IMR-90 (cell line): ENCODE results near the gene PTRHD1. TPM values are rescaled to one million over a fixed set of nuclear protein-coding genes. Genes with fewer than 3 reads are reported as not detected.

Experiments used
- ATAC-seq: fragments of 200-7000 bp; cut with Tn5 transposase; 2 replicates; pipeline ENCODE4 v1.9.1; 2020; ENCODE audit warnings: low read depth, mild to moderate bottlenecking, moderate library complexity
- BruUV-seq: library from RNA; stranded (reverse); fragments of 400-500 nt; replicated peaks from 2 replicates; lab custom pipeline; 2021; lab: Mats Ljungman, UMichigan
- CTCF ChIA-PET: fragments of 300-600 bp; formaldehyde crosslinking; extraction: SDS; loops from one replicate; lab custom pipeline; 2021; ENCODE audit warnings: antibody characterized with exemption; lab: Yijun Ruan, JAX
- POLR2A ChIA-PET: fragments of 300-600 bp; sonication (Branson Sonifier 250); formaldehyde crosslinking; loops from one replicate; lab custom pipeline; 2022; ENCODE audit warnings: antibody characterized with exemption; ENCODE audit not compliant: unreplicated experiment; lab: Charles Lee
- DNase-seq: peaks from one replicate; pipeline ENCODE4 v3.0.0; 2013
- H2AFZ ChIP-seq: replicated peaks from 2 replicates; pipeline ENCODE3; 2013; ENCODE audit warnings: low read length, mild to moderate bottlenecking; ENCODE audit not compliant: poor library complexity
- H2AK5ac ChIP-seq: 2 replicates; pipeline ENCODE4 v1.6.1; 2013; ENCODE audit warnings: low read depth, low read length, inconsistent platforms
- H2AK9ac ChIP-seq: replicated peaks from 2 replicates; pipeline ENCODE3; 2013; ENCODE audit warnings: mild to moderate bottlenecking, low read depth, low read length, moderate library complexity; ENCODE audit not compliant: poor library complexity
- H2BK120ac ChIP-seq: 2 replicates; pipeline ENCODE4 v1.6.1; 2013; ENCODE audit warnings: low read depth, low read length, inconsistent platforms
- H2BK15ac ChIP-seq: 3 replicates; pipeline ENCODE4 v1.6.1; 2013; ENCODE audit warnings: low read depth, low read length, inconsistent platforms
- H2BK20ac ChIP-seq: 2 replicates; pipeline ENCODE4 v1.6.1; 2013; ENCODE audit warnings: low read depth, mild to moderate bottlenecking, inconsistent platforms, low read length, moderate library complexity
- H2BK5ac ChIP-seq: 2 replicates; pipeline ENCODE4 v1.6.1; 2013; ENCODE audit warnings: mild to moderate bottlenecking, low read depth, low read length, inconsistent platforms; ENCODE audit not compliant: poor library complexity, severe bottlenecking
- H3K14ac ChIP-seq: replicated peaks from 2 replicates; pipeline ENCODE4 v1.6.1; 2013; ENCODE audit warnings: low read depth, low read length, inconsistent platforms
- H3K18ac ChIP-seq: 2 replicates; pipeline ENCODE4 v1.6.1; 2013; ENCODE audit warnings: low read depth, low read length, control low read depth
- H3K23ac ChIP-seq: 2 replicates; pipeline ENCODE4 v1.6.1; 2013; ENCODE audit warnings: low read depth, low read length, inconsistent platforms
- H3K27ac ChIP-seq: 2 replicates; pipeline ENCODE4 v1.5.1; 2013; ENCODE audit warnings: mild to moderate bottlenecking, control low read depth, low read length; ENCODE audit not compliant: insufficient read depth
- H3K27me3 ChIP-seq: 2 replicates; pipeline ENCODE4 v1.6.1; 2013; ENCODE audit warnings: low read length; ENCODE audit not compliant: control insufficient read depth, insufficient read depth
- H3K36me3 ChIP-seq: 2 replicates; pipeline ENCODE4 v1.6.1; 2013; ENCODE audit warnings: low read length, mixed read lengths; ENCODE audit not compliant: control insufficient read depth, insufficient read depth
- H3K4ac ChIP-seq: 2 replicates; pipeline ENCODE4 v1.6.1; 2013; ENCODE audit warnings: low read depth, low read length, inconsistent platforms
- H3K4me1 ChIP-seq: 2 replicates; pipeline ENCODE4 v1.6.1; 2013; ENCODE audit warnings: low read length, mixed read lengths; ENCODE audit not compliant: control insufficient read depth, insufficient read depth
- H3K4me2 ChIP-seq: 2 replicates; pipeline ENCODE4 v1.6.1; 2013; ENCODE audit warnings: low read depth, mild to moderate bottlenecking, control low read depth, low read length, moderate library complexity
- H3K4me3 ChIP-seq: 2 replicates; pipeline ENCODE4 v1.5.1; 2013; ENCODE audit warnings: low read depth, mild to moderate bottlenecking, control low read depth, low read length, moderate library complexity; ENCODE audit not compliant: insufficient read depth
- H3K56ac ChIP-seq: 2 replicates; pipeline ENCODE4 v1.6.1; 2013; ENCODE audit warnings: low read length, inconsistent platforms; ENCODE audit not compliant: insufficient read depth; ENCODE audit errors: extremely low read depth
- H3K79me1 ChIP-seq, 2 experiments: 2 replicates each; pipeline ENCODE4 v1.6.1; 2013; ENCODE audit warnings: low read length in 2 of 2, inconsistent platforms in 1 of 2, low read depth in 1 of 2
- H3K9ac ChIP-seq: 2 replicates; pipeline ENCODE4 v1.6.1; 2013; ENCODE audit warnings: low read depth, low read length, control low read depth
- H3K9me1 ChIP-seq: 2 replicates; pipeline ENCODE4 v1.6.1; 2013; ENCODE audit warnings: low read length, inconsistent platforms; ENCODE audit not compliant: insufficient read depth
- H3K9me3 ChIP-seq: 2 replicates; pipeline ENCODE4 v1.6.1; 2013; ENCODE audit warnings: low read length; ENCODE audit not compliant: control insufficient read depth, insufficient read depth
- H4K20me1 ChIP-seq: 2 replicates; pipeline ENCODE4 v1.6.1; 2013; ENCODE audit warnings: low read length, inconsistent platforms; ENCODE audit not compliant: insufficient read depth
- H4K5ac ChIP-seq: 2 replicates; pipeline ENCODE4 v1.6.1; 2013; ENCODE audit warnings: mild to moderate bottlenecking, low read depth, low read length, control low read depth
- H4K8ac ChIP-seq, 2 experiments: 2 replicates each; pipeline ENCODE4 v1.6.1; 2013; ENCODE audit warnings: low read depth in 2 of 2, low read length in 2 of 2, control low read depth in 1 of 2, inconsistent platforms in 1 of 2
- H4K91ac ChIP-seq: 2 replicates; pipeline ENCODE4 v1.6.1; 2013; ENCODE audit warnings: low read depth, low read length, inconsistent platforms; ENCODE audit not compliant: insufficient read depth
- BHLHE40 ChIP-seq: fragments of 150-350 bp; IDR thresholded peaks from 2 replicates; pipeline ENCODE4 v1.6.1; 2016; ENCODE audit warnings: mild to moderate bottlenecking, low read depth, low read length
- CHD1 ChIP-seq: IDR thresholded peaks from 2 replicates; pipeline ENCODE4 v1.6.1; 2012; ENCODE audit warnings: low read depth, low read length, improper control_type of control experiment
- CTCF ChIP-seq: conservative IDR thresholded peaks from 2 replicates; pipeline ENCODE4 v1.5.1; 2012; ENCODE audit warnings: mild to moderate bottlenecking, low read depth, low read length, improper control_type of control experiment
- FOS ChIP-seq: fragments of 150-350 bp; IDR thresholded peaks from 2 replicates; pipeline ENCODE4 v1.6.1; 2016; ENCODE audit warnings: low read depth, low read length
- MAFK ChIP-seq: IDR thresholded peaks from 2 replicates; pipeline ENCODE4 v1.6.1; 2012; ENCODE audit warnings: low read depth, low read length, improper control_type of control experiment
- MAZ ChIP-seq: IDR thresholded peaks from 2 replicates; pipeline ENCODE4 v1.6.1; 2012; ENCODE audit warnings: low read depth, mild to moderate bottlenecking, low read length, improper control_type of control experiment, moderate library complexity, borderline replicate concordance
- MXI1 ChIP-seq: IDR thresholded peaks from 2 replicates; pipeline ENCODE4 v1.6.1; 2012; ENCODE audit warnings: low read depth, mild to moderate bottlenecking, low read length, moderate library complexity, borderline replicate concordance
- NFE2L2 ChIP-seq: fragments of 150-350 bp; IDR thresholded peaks from 2 replicates; pipeline ENCODE4 v1.6.1; 2016; ENCODE audit warnings: low read depth, mild to moderate bottlenecking, low read length
- RAD21 ChIP-seq: IDR thresholded peaks from 2 replicates; pipeline ENCODE4 v1.6.1; 2012; ENCODE audit warnings: low read length, improper control_type of control experiment
- RCOR1 ChIP-seq: IDR thresholded peaks from 2 replicates; pipeline ENCODE4 v1.6.1; 2012; ENCODE audit warnings: mild to moderate bottlenecking, low read length, improper control_type of control experiment; ENCODE audit not compliant: insufficient replicate concordance
- RFX5 ChIP-seq: IDR thresholded peaks from 2 replicates; pipeline ENCODE4 v1.8.0; 2012; ENCODE audit warnings: low read depth, mild to moderate bottlenecking, low read length, moderate library complexity
- SMC3 ChIP-seq: fragments of 150-350 bp; IDR thresholded peaks from 2 replicates; pipeline ENCODE4 v1.6.1; 2016; ENCODE audit warnings: low read depth, mild to moderate bottlenecking, antibody characterized with exemption, low read length, moderate library complexity
- WGBS, 2 experiments: methylation state at CpG; one replicate each; pipeline versions ENCODE4 v1.1.5 to v1.1.7; 2013; ENCODE audit warnings: missing lambda C conversion rate in 2 of 2; ENCODE audit not compliant: insufficient read length in 1 of 2; ENCODE audit errors: extremely low coverage in 2 of 2; 5-methylcytosine and 5-hydroxymethylcytosine counted together
- dilution Hi-C: fragments of 300-500 bp; cut with HindIII; formaldehyde crosslinking; loops from one replicate; pipeline ENCODE4 v1.14.3; 2018; ENCODE audit warnings: low sequenced_read_pairs; ENCODE audit not compliant: unreplicated experiment
- in situ Hi-C: fragments of 300-500 bp; cut with MboI; formaldehyde crosslinking; loops from 3 replicates; pipeline ENCODE4 v1.14.3; 2019; ENCODE audit warnings: low sequenced_read_pairs, inconsistent platforms, mixed read lengths
- intact Hi-C: fragments of 100-400 bp; cut with micrococcal nuclease; formaldehyde crosslinking; loops from 2 replicates; pipeline ENCODE4 v1.10.0; 2022
- polyA plus RNA-seq, 3 experiments: library from polyadenylated mRNA; depleted of rRNA; stranded (reverse); fragments of >200 nt; gene quantifications; 2 replicates each; pipeline ENCODE4 v1.2.3, GENCODE V29; 2012; ENCODE audit warnings: low replicate concordance in 1 of 3
- total RNA-seq: library from RNA; depleted of rRNA; stranded (reverse); fragments of >200 nt; gene quantifications from 2 replicates; pipeline ENCODE4 v1.2.3, GENCODE V29; 2012
- TF ChIP-seq, protein P1 (sequence below): fragments of 150-350 bp; IDR thresholded peaks from 2 replicates; pipeline ENCODE4 v1.6.1; 2016; ENCODE audit warnings: low read depth, mild to moderate bottlenecking, low read length, moderate library complexity, borderline replicate concordance
- TF ChIP-seq, protein P2 (sequence below): fragments of 150-350 bp; IDR thresholded peaks from 2 replicates; pipeline ENCODE4 v1.6.1; 2017; ENCODE audit warnings: mild to moderate bottlenecking, antibody characterized with exemption, low read length, low read depth

PTRHD1 gene
- total and polyA plus RNA-seq, 2 of the 4 experiments (the other 2 are of a cell fraction): 11.7 to 30.9 TPM

- dilution Hi-C loops: no loop called here
These were observed 47.1 kb upstream of the PTRHD1 start for GRCh38 chr2:24840164-24840869.

More at GRCh38 chr2:24840164-24840869, 47.1 kb upstream of the PTRHD1 start:
- Histone ChIP-seq H3K27ac (no peak overlapping the region), H3K9me1 (no peaks in the 10 kb centered on the region), H4K91ac (no peak overlapping the region), H3K79me1 (no peaks in the 10 kb centered on the region), H3K4me1 (no peaks in the 10 kb centered on the region), H2AK9ac (peak overlapping the region; percentile 63), H3K23ac (no peak overlapping the region), H3K56ac (no peak overlapping the region), H2AK5ac (no peak overlapping the region), H3K36me3 (peaks cover 44% of the 10 kb centered on the region), H3K14ac (no peak overlapping the region), H2BK20ac (no peak overlapping the region), H3K9ac (no peak overlapping the region), H4K5ac (no peak overlapping the region), H3K4me3 (no peak overlapping the region), H3K18ac (no peak overlapping the region), H4K8ac (no peak overlapping the region), H4K20me1 (no peaks in the 10 kb centered on the region), H3K27me3 (no peaks in the 10 kb centered on the region), H2AFZ (peak overlapping the region; percentile 2), H3K4me2 (no peak overlapping the region), H2BK120ac (no peak overlapping the region), H2BK15ac (no peak overlapping the region), H3K4ac (no peak overlapping the region), H3K9me3 (no peaks in the 10 kb centered on the region), H2BK5ac (no peak overlapping the region)
- no peak for ATAC-seq
- 67% methylated on average over 6 of the region's 17 CpGs; no CpG with 5 or more reads in 1 of the 2 experiments for WGBS, 2 experiments
- ChIA-PET CTCF (no interaction called here), POLR2A (no interaction called here)
- no peak for DNase-seq
- in situ Hi-C loops (loop anchor here (10.0 kb wide), 1 partner anchor 294 kb away; no protein-coding TSS in a partner anchor), intact Hi-C loops (no loop called here)
- BruUV-seq: no TSS peak
- no peak for TF ChIP-seq RAD21
- TF ChIP-seq, protein P1, sequence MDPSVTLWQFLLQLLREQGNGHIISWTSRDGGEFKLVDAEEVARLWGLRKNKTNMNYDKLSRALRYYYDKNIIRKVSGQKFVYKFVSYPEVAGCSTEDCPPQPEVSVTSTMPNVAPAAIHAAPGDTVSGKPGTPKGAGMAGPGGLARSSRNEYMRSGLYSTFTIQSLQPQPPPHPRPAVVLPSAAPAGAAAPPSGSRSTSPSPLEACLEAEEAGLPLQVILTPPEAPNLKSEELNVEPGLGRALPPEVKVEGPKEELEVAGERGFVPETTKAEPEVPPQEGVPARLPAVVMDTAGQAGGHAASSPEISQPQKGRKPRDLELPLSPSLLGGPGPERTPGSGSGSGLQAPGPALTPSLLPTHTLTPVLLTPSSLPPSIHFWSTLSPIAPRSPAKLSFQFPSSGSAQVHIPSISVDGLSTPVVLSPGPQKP: no peak
- TF ChIP-seq NFE2L2: no peak
- no peak for TF ChIP-seq MAZ
- no peak for TF ChIP-seq MAFK
- no peak for TF ChIP-seq SMC3
- TF ChIP-seq, protein P2, sequence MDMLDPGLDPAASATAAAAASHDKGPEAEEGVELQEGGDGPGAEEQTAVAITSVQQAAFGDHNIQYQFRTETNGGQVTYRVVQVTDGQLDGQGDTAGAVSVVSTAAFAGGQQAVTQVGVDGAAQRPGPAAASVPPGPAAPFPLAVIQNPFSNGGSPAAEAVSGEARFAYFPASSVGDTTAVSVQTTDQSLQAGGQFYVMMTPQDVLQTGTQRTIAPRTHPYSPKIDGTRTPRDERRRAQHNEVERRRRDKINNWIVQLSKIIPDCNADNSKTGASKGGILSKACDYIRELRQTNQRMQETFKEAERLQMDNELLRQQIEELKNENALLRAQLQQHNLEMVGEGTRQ: no peak
- TF ChIP-seq RCOR1: no peak
- no peak for TF ChIP-seq CHD1
- no peak for TF ChIP-seq CTCF
- TF ChIP-seq RFX5: no peak
- TF ChIP-seq FOS: no peak
- no peak for TF ChIP-seq MXI1
- TF ChIP-seq BHLHE40: no peak
